ENCODE data around the gene HMCES. TPM values are rescaled to one million over a fixed set of nuclear protein-coding genes. Genes with fewer than 3 reads are reported as not detected.

Gene HMCES
- total RNA-seq = 10 to 100 TPM; 55.2 to 60.7 (median 57.6) TPM
- total RNA-seq (2013) = 40.1 TPM
- 50.0 to 89.3 (median 71.4) reads per million in 29 experiments for total RNA-seq

- Mint-ChIP-seq H3K9me3 (no peaks in the 10 kb centered on the region), H3K4me3 (peak within 1 kb of the TSS; percentile 83 to 96 (median 94)), H3K27me3 (no peaks in the 10 kb centered on the region), H3K36me3 (peaks cover 25% of the 10 kb centered on the region), H3K27ac (peak within 1 kb of the TSS; percentile 95 to 96), H3K4me1 (peaks cover 39 to 56% (median 44%) of the 10 kb centered on the region in 3 donors)
- Histone ChIP-seq H3K27me3 (replicated peaks in 1 of 2; ENCODE audit: control insufficient read depth in 2 of 2, extremely low read depth in 1 of 2, insufficient read depth in 2 of 2, low read length in 1 of 2) (no peaks in the 10 kb centered on the region), H3K9me3 (no peaks in the 10 kb centered on the region), H3K27ac (ENCODE audit: low read length) (peak within 1 kb of the TSS; percentile 95), H3K4me1 (ENCODE audit: control insufficient read depth in 1 of 2, extremely low read depth in 1 of 2, insufficient read depth in 2 of 2, low read length in 2 of 2) (peaks cover 6 to 38% of the 10 kb centered on the region in 2 experiments), H3K36me3 (ENCODE audit: control insufficient read depth in 2 of 2, extremely low read depth in 1 of 2, insufficient read depth in 1 of 2, low read length in 1 of 2) (peaks cover 4 to 37% of the 10 kb centered on the region in 2 donors), H3K4me3 (ENCODE audit: control insufficient read depth in 1 of 2, extremely low read depth in 1 of 2, low read length in 1 of 2) (peak within 1 kb of the TSS; percentile 84 to 94)
- ChIA-PET POLR2A (interaction anchor here (0.6 to 4.2 kb wide), 3 partner anchors 29 to 38 kb away, joined by 3 to 21 read pairs (median 15); partner anchors contain the start of gene COPG1 (in 1 of the 2)), CTCF (interaction anchor here in 1 of 2 donors (0.6 to 2.4 kb wide), 3 partner anchors 29 to 98 kb away, joined by 3 to 12 read pairs (median 5); partner anchors contain the start of gene COPG1)
- ATAC-seq (replicated peaks in 1 of 4) (peak; percentile 92 to 96 (median 92)), DNase-seq (peak; percentile 90 to 97 (median 95))
- under 1% methylated on average over 43 of the region's 44 CpGs for WGBS (ENCODE audit: insufficient coverage)
Measured at GRCh38 chr3:129278439-129278965, at the start of gene HMCES. HMCES (plus strand) TSS chr3:129278870; CDS start chr3:129279733, 863 bp downstream.

- 85% methylated on average over 8 of the region's 11 CpGs for WGBS (ENCODE audit: insufficient coverage)
- DNase-seq = no peak
- peaks cover 0 to 5% of the 10 kb centered on the region in 2 experiments for H3K27me3 ChIP-seq (replicated peaks in 1 of 2; ENCODE audit: control insufficient read depth in 2 of 2, extremely low read depth in 1 of 2, insufficient read depth in 2 of 2, low read length in 1 of 2)
- ATAC-seq (replicated peaks in 1 of 4) = no peak
- H3K36me3 Mint-ChIP-seq = no peaks in the 10 kb centered on the region
- CTCF ChIA-PET = interaction anchor here in 1 of 2 donors (0.6 kb wide), 1 partner anchor 622 kb away, joined by 4 read pairs; no protein-coding TSS in a partner anchor
- no peak overlapping the region for H3K4me3 Mint-ChIP-seq
- peaks cover 24 to 44% (median 44%) of the 10 kb centered on the region in 3 donors for H3K4me1 Mint-ChIP-seq
- no peaks in the 10 kb centered on the region for H3K27me3 Mint-ChIP-seq
- H3K36me3 ChIP-seq (ENCODE audit: control insufficient read depth in 2 of 2, extremely low read depth in 1 of 2, insufficient read depth in 1 of 2, low read length in 1 of 2) = no peaks in the 10 kb centered on the region
- H3K27ac ChIP-seq (ENCODE audit: low read length) = no peak overlapping the region
- H3K27ac Mint-ChIP-seq = no peak overlapping the region
- H3K4me3 ChIP-seq (ENCODE audit: control insufficient read depth in 1 of 2, extremely low read depth in 1 of 2, low read length in 1 of 2) = no peak overlapping the region
- H3K4me1 ChIP-seq (ENCODE audit: control insufficient read depth in 1 of 2, extremely low read depth in 1 of 2, insufficient read depth in 2 of 2, low read length in 2 of 2) = peaks cover 8 to 18% of the 10 kb centered on the region in 2 experiments
- no peaks in the 10 kb centered on the region for H3K9me3 ChIP-seq
- H3K9me3 Mint-ChIP-seq = no peaks in the 10 kb centered on the region
- POLR2A ChIA-PET = no interaction called here
Measured at GRCh38 chr3:129228891-129229585, 49.6 kb upstream of the HMCES start.

- no peak overlapping the region for H3K27ac Mint-ChIP-seq
- peaks cover 15 to 41% (median 37%) of the 10 kb centered on the region in 3 donors for H3K4me1 Mint-ChIP-seq
- no CpG with 5 or more reads among the region's 7 CpGs for WGBS (ENCODE audit: insufficient coverage)
- Histone ChIP-seq H3K4me3 (ENCODE audit: control insufficient read depth in 1 of 2, extremely low read depth in 1 of 2, low read length in 1 of 2) (no peak overlapping the region), H3K9me3 (no peaks in the 10 kb centered on the region), H3K4me1 (ENCODE audit: control insufficient read depth in 1 of 2, extremely low read depth in 1 of 2, insufficient read depth in 2 of 2, low read length in 2 of 2) (peaks cover 2 to 12% of the 10 kb centered on the region in 2 experiments), H3K36me3 (ENCODE audit: control insufficient read depth in 2 of 2, extremely low read depth in 1 of 2, insufficient read depth in 1 of 2, low read length in 1 of 2) (no peaks in the 10 kb centered on the region), H3K27me3 (replicated peaks in 1 of 2; ENCODE audit: control insufficient read depth in 2 of 2, extremely low read depth in 1 of 2, insufficient read depth in 2 of 2, low read length in 1 of 2) (peaks cover 0 to 5% of the 10 kb centered on the region in 2 experiments), H3K27ac (ENCODE audit: low read length) (no peak overlapping the region)
- H3K36me3 Mint-ChIP-seq = no peaks in the 10 kb centered on the region
- H3K4me3 Mint-ChIP-seq = no peak overlapping the region
- CTCF ChIA-PET = interaction anchor here in 1 of 2 donors (0.5 to 0.8 kb wide), 3 partner anchors 12 to 260 kb away, joined by 3 to 4 read pairs (median 3); no protein-coding TSS in a partner anchor
- DNase-seq = peak in 1 of 35 experiments; percentile 14
- peak in 3 of 4 experiments; percentile 48 to 58 (median 54) for ATAC-seq (replicated peaks in 1 of 4)
- H3K27me3 Mint-ChIP-seq = no peaks in the 10 kb centered on the region
- H3K9me3 Mint-ChIP-seq = no peaks in the 10 kb centered on the region
- POLR2A ChIA-PET = interaction anchor here (0.6 to 1.0 kb wide), 4 partner anchors 10 to 374 kb away, joined by 3 to 5 read pairs (median 4); no protein-coding TSS in a partner anchor
Measured at GRCh38 chr3:129230311-129231019, 48.2 kb upstream of the HMCES start.

- Mint-ChIP-seq H3K9me3 (no peaks in the 10 kb centered on the region), H3K27me3 (no peaks in the 10 kb centered on the region), H3K4me3 (no peak overlapping the region), H3K27ac (no peak overlapping the region), H3K36me3 (no peaks in the 10 kb centered on the region), H3K4me1 (peaks cover 11 to 36% (median 33%) of the 10 kb centered on the region in 3 donors)
- WGBS (ENCODE audit: insufficient coverage) = 86% methylated on average over 8 of the region's 10 CpGs
- Histone ChIP-seq H3K27ac (ENCODE audit: low read length) (no peak overlapping the region), H3K9me3 (no peaks in the 10 kb centered on the region), H3K36me3 (ENCODE audit: control insufficient read depth in 2 of 2, extremely low read depth in 1 of 2, insufficient read depth in 1 of 2, low read length in 1 of 2) (no peaks in the 10 kb centered on the region), H3K27me3 (replicated peaks in 1 of 2; ENCODE audit: control insufficient read depth in 2 of 2, extremely low read depth in 1 of 2, insufficient read depth in 2 of 2, low read length in 1 of 2) (peaks cover 0 to 5% of the 10 kb centered on the region in 2 experiments), H3K4me3 (ENCODE audit: control insufficient read depth in 1 of 2, extremely low read depth in 1 of 2, low read length in 1 of 2) (no peak overlapping the region), H3K4me1 (ENCODE audit: control insufficient read depth in 1 of 2, extremely low read depth in 1 of 2, insufficient read depth in 2 of 2, low read length in 2 of 2) (peaks cover 2 to 7% of the 10 kb centered on the region in 2 experiments)
- DNase-seq (no peak), ATAC-seq (replicated peaks in 1 of 4) (no peak)
- POLR2A ChIA-PET = interaction anchor here in 1 of 2 donors (0.7 to 1.0 kb wide), 2 partner anchors 8 to 11 kb away, joined by 3 to 4 read pairs; no protein-coding TSS in a partner anchor
- CTCF ChIA-PET = interaction anchor here in 1 of 2 donors (0.5 to 0.8 kb wide), 3 partner anchors 11 to 261 kb away, joined by 3 to 4 read pairs (median 3); no protein-coding TSS in a partner anchor
Measured at GRCh38 chr3:129231331-129232119, 47.1 kb upstream of the HMCES start.

GRCh38 chr3:129233538-129233937 is 45.1 kb upstream of the HMCES start:
- no peaks in the 10 kb centered on the region for H3K36me3 Mint-ChIP-seq
- ChIA-PET POLR2A (interaction anchor here in 1 of 2 donors (0.5 to 0.7 kb wide), 3 partner anchors 16 to 211 kb away, joined by 3 to 7 read pairs (median 4); no protein-coding TSS in a partner anchor), CTCF (interaction anchor here in 1 of 2 donors (0.6 to 0.7 kb wide), 3 partner anchors 12 to 186 kb away, joined by 3 to 7 read pairs (median 4); no protein-coding TSS in a partner anchor)
- 41% methylated on average over 2 of the region's 4 CpGs for WGBS (ENCODE audit: insufficient coverage)
- ATAC-seq (replicated peaks in 1 of 4) (peak in 1 of 4 experiments; percentile 53), DNase-seq (peak in 12 of 35 experiments; percentile 1 to 54 (median 12))
- no peak overlapping the region for H3K27ac Mint-ChIP-seq
- peaks cover 7 to 28% (median 26%) of the 10 kb centered on the region in 3 donors for H3K4me1 Mint-ChIP-seq
- H3K9me3 Mint-ChIP-seq = no peaks in the 10 kb centered on the region
- H3K27me3 Mint-ChIP-seq = no peaks in the 10 kb centered on the region
- H3K36me3 ChIP-seq (ENCODE audit: control insufficient read depth in 2 of 2, extremely low read depth in 1 of 2, insufficient read depth in 1 of 2, low read length in 1 of 2) = no peaks in the 10 kb centered on the region
- H3K4me1 ChIP-seq (ENCODE audit: control insufficient read depth in 1 of 2, extremely low read depth in 1 of 2, insufficient read depth in 2 of 2, low read length in 2 of 2) = peaks cover 1 to 5% of the 10 kb centered on the region in 2 experiments
- no peak overlapping the region for H3K4me3 ChIP-seq (ENCODE audit: control insufficient read depth in 1 of 2, extremely low read depth in 1 of 2, low read length in 1 of 2)
- no peaks in the 10 kb centered on the region for H3K9me3 ChIP-seq
- no peak overlapping the region for H3K4me3 Mint-ChIP-seq
- H3K27ac ChIP-seq (ENCODE audit: low read length) = no peak overlapping the region
- H3K27me3 ChIP-seq (replicated peaks in 1 of 2; ENCODE audit: control insufficient read depth in 2 of 2, extremely low read depth in 1 of 2, insufficient read depth in 2 of 2, low read length in 1 of 2) = peaks cover 0 to 4% of the 10 kb centered on the region in 2 experiments

Measured in T-cell (primary cell).